A549 treated with AZD9567 at 1 μM for 4 hours (cell line): ENCODE results near the gene C1orf167. TPM values are rescaled to one million over a fixed set of nuclear protein-coding genes. Genes with fewer than 3 reads are reported as not detected.

Experiments
- total RNA-seq: library from RNA; stranded (reverse); fragments of 200-300 nt; extraction: Qiagen RNA extraction; gene quantifications from 5 replicates; pipeline ENCODE4 v1.2.3, GENCODE V29; 2022; ENCODE audit not compliant: insufficient read depth

Gene C1orf167
- total RNA-seq: not detected in 5 replicates

GRCh38 chr1:11761988-11762406 is at the start of gene C1orf167:
C1orf167 (plus strand) TSS chr1:11762193; CDS start chr1:11764401, 2,208 bp downstream.

GRCh38 chr1:11735854-11736745 is 25.9 kb upstream of the C1orf167 start, which contains the start of gene AGTRAP:
AGTRAP (plus strand) TSS chr1:11736136; CDS start chr1:11736209, 73 bp downstream.

GRCh38 chr1:11805422-11806306 is 43.7 kb downstream of the C1orf167 start, which contains the start of the genes CLCN6 and MTHFR:
CLCN6 (plus strand) TSS chr1:11806191; CDS start chr1:11806263, 72 bp downstream.
MTHFR (minus strand) TSS chr1:11805964; CDS start chr1:11803116, 2,848 bp downstream.

Other genes starting within 250 kb of the C1orf167 start
- gene FBXO2, start 107.8 kb upstream of the C1orf167 start, total RNA-seq: 4.0 to 10.5 TPM (median 9.1 TPM) in 5 replicates
- gene FBXO44, start 107.3 kb upstream of the C1orf167 start, total RNA-seq: 16.3 to 17.8 TPM (median 17.3 TPM) in 5 replicates
- 5.9 to 8.5 TPM (median 8.1 TPM) in 5 replicates for gene FBXO6, start 98.0 kb upstream of the C1orf167 start, total RNA-seq
- 31.7 to 56.2 TPM (median 50.5 TPM) in 5 replicates for gene MAD2L2, start 81.0 kb upstream of the C1orf167 start, total RNA-seq
- 0.03 to 0.34 TPM (median 0.06 TPM) in 5 replicates for gene DRAXIN, start 70.5 kb upstream of the C1orf167 start, total RNA-seq
- 59.3 to 104 TPM (median 97.8 TPM) in 5 replicates for gene AGTRAP, start 26.1 kb upstream of the C1orf167 start, total RNA-seq
- 2.7 to 5.1 TPM (median 4.3 TPM) in 5 replicates for gene MTHFR, start 43.8 kb downstream of the C1orf167 start, total RNA-seq
- 3.8 to 6.3 TPM (median 5.6 TPM) in 5 replicates for gene CLCN6, start 44.0 kb downstream of the C1orf167 start, total RNA-seq
- not detected in 5 replicates for gene NPPA, start 85.6 kb downstream of the C1orf167 start, total RNA-seq
- 0.13 to 0.39 TPM in 2 of 5 replicates, not detected in the others for gene NPPB, start 96.8 kb downstream of the C1orf167 start, total RNA-seq
- 37.6 to 48.8 TPM (median 47.3 TPM) in 5 replicates for gene KIAA2013, start 164.2 kb downstream of the C1orf167 start, total RNA-seq
- gene PLOD1, start 172.5 kb downstream of the C1orf167 start, total RNA-seq: 62.9 to 82.2 TPM (median 81.5 TPM) in 5 replicates
- 31.7 to 41.6 TPM (median 32.9 TPM) in 5 replicates for gene MFN2, start 218.3 kb downstream of the C1orf167 start, total RNA-seq